T1000 (cell line): ENCODE data around the gene E2F3.

Experiments used
- DNase-seq: peaks from one replicate; lab custom pipeline; 2025; ENCODE audit warnings: mixed read lengths; lab: John Stamatoyannopoulos, UW

The E2F3 gene

GRCh38 chr6:20402342-20403069 lies 827 bp downstream of the E2F3 start:
- DNase-seq: no peak

- peak; percentile 69 for DNase-seq
These were observed 1.5 kb downstream of the E2F3 start for GRCh38 chr6:20403070-20403765.

GRCh38 chr6:20403766-20404640 lies 2.3 kb downstream of the E2F3 start:
- DNase-seq: peak; percentile 58

DNA sequence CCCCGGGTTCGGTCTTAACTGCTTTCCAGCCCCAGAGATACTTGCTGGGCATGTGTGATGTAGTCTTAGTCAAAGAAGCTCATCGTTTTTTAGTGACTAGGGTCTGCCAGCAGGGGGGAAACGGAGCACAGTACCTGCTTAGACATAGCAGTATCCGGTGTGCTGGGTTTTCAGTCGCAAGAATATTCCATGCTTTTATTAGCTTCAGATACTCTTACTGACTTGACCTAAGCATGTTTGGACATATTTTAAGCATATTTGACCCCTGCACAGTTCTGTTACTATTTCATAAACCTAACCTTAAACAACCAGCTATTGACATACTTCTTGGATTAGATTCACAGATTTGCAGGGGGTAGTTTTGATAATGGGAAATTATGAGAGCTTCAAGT lies 3.0 kb downstream of the E2F3 start:
- DNase-seq: peak; percentile 28

- DNase-seq: no peak
These were observed 7.2 kb downstream of the E2F3 start for GRCh38 chr6:20408851-20409250.

DNA sequence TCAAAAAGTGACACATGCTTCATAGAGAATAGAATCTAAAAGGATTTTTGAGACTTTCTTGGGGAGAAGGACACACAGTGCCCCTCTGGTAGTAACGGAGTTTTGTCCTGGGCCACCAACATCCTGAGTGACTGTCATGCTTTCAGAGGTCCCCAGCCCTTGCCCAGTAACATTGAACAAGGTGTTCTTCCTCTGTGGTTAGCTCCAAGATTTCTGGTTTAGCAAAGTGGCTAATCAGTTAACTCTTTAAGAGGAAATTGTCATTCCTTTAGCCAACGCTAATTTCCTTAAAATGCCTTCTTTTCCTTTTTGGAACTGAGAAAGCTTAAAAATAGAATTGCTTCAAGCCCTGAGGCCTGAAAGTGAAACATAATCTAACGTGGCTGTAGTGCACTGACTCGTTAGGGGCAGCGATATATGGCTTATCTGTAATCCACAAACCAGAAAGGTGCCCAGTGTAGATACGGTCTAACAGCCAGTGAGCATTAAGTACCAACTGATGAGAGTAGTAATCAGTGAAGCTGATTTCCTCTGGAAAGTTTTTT lies 7.8 kb downstream of the E2F3 start:
- no peak for DNase-seq

GRCh38 chr6:20411544-20411943 lies 9.9 kb downstream of the E2F3 start:
- DNase-seq: no peak

GRCh38 chr6:20411953-20412681 lies 10.4 kb downstream of the E2F3 start:
- DNase-seq: no peak

GRCh38 chr6:20412682-20413073 lies 11.0 kb downstream of the E2F3 start:
- DNase-seq: no peak

GRCh38 chr6:20413826-20414225 lies 12.1 kb downstream of the E2F3 start:
- no peak for DNase-seq

- DNase-seq: no peak
These were observed 13.0 kb downstream of the E2F3 start for GRCh38 chr6:20414711-20415110.

- DNase-seq: no peak
These were observed 13.6 kb downstream of the E2F3 start for GRCh38 chr6:20415304-20415703.

- DNase-seq: no peak
These were observed 14.2 kb downstream of the E2F3 start for GRCh38 chr6:20415712-20416454.

DNA sequence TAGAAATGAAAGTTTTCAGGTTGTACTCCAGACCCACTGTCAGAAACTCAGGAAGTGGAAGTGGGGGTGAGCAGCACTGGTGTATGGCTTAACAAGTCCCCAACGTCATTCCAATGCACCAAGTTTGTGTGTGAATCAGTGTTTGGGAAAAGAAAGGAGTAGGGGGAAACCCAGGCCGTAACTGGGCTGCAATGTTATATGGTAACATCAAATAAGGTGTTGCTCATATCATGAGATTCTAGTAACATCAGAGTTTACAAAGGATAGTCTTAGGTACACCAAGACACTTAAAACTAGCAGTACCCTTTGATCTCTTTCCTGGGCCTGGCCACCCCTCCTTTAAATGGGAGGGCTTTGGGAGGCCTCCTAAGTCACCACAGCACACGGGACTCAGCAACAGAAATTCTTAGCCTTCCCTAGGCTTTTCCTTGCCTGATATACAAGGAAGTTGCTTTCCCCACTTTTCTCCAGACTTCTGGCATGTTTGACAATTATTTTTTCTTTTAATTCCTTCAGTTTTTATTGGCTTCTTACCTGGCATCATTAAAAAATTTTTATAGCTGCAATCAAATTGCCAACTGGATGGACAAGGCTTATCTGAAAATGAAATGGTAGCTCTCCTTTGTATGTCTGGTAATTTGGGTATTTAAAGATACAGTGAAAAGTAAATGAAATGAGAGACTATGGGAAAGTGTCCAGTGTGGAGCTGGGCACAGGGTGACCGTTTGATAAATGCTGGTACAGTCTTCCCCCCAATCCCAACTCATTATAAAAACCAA lies 15.1 kb downstream of the E2F3 start:
- DNase-seq: no peak

DNA sequence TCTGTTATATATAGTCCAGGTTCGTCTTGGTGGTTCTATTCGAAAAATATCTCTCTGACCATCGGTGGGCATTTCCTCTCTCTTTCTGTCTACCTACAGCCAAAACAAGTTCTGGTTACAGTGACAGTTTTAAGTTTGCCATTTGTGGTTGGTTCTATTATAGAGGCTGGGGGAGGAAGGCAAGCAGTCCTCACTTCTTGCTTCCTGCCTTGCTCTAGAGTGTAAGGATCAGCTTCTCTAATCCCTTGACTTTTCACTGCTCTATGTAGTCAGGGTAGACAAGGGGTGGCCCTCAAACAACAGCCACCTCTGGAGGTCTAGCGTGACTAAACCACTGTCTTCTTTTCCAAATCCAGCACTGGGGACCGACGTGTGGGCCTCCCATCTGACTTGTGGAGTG lies 16.1 kb downstream of the E2F3 start:
- no peak for DNase-seq

GRCh38 chr6:20426177-20427082 lies 24.8 kb downstream of the E2F3 start:
- DNase-seq: no peak

DNA sequence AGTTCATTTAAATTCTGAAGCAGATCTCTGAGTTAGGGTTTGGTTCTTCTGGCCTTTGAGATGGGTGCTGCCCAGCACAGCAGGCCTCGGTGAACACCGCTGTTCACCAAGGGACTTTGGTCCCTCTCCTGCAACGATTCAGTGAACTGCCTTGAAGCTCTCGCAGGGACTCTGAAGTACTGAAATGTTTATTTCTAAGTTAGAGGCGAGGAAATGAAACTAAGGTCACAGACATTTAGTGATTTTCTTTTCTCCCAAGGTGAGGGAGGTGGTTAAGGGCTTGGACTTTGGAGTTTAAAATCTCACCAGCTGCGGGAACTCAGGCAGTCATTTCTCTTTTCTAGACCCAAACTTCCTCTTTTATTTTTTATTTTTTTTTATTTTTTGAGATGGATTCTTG lies 26.2 kb downstream of the E2F3 start:
- DNase-seq: no peak

GRCh38 chr6:20432692-20433091 lies 31.0 kb downstream of the E2F3 start:
- no peak for DNase-seq

- DNase-seq: no peak
These were observed 31.6 kb downstream of the E2F3 start for GRCh38 chr6:20433321-20433720.
